HepG2 (cell line): Measurements from ENCODE around the gene MPG. TPM values are rescaled to one million over a fixed set of nuclear protein-coding genes. Genes with fewer than 3 reads are reported as not detected.

Source experiments
- CBX2 ChIP-seq, 2 experiments: fragments of 200-600 bp in 1 of 2; sonication (generic); formaldehyde crosslinking in 1 of 2; IDR thresholded peaks; 2 replicates each; pipeline versions ENCODE4 v1.7.0 to v1.8.1; 2018 to 2022; ENCODE audit warnings: low read depth in 2 of 2, low read length in 1 of 2, mild to moderate bottlenecking in 1 of 2, missing genetic modification reagents in 1 of 2
- CENPX ChIP-seq: sonication (generic); formaldehyde crosslinking; IDR thresholded peaks from 2 replicates; pipeline ENCODE4 v1.9.0; 2021; ENCODE audit warnings: mild to moderate bottlenecking, missing genetic modification reagents, moderate library complexity
- CSRNP1 ChIP-seq: sonication (generic); formaldehyde crosslinking; IDR thresholded peaks from 2 replicates; pipeline ENCODE4 v1.8.1; 2023; ENCODE audit warnings: mild to moderate bottlenecking, missing genetic modification reagents
- MBD4 ChIP-seq: IDR thresholded peaks from 2 replicates; pipeline ENCODE4 v1.6.1; 2012; ENCODE audit warnings: low read length, inconsistent platforms, borderline replicate concordance
- NCOA1 ChIP-seq: sonication (generic); formaldehyde crosslinking; IDR thresholded peaks from 2 replicates; pipeline ENCODE4 v1.9.0; 2021; ENCODE audit warnings: missing genetic modification reagents
- PCBP2 ChIP-seq: fragments of 200-400 bp; formaldehyde crosslinking; optimal IDR thresholded peaks from 2 replicates; pipeline ENCODE3; 2018; ENCODE audit warnings: low read length, low read depth; ENCODE audit not compliant: poor library complexity, severe bottlenecking
- SATB2 ChIP-seq: sonication (generic); formaldehyde crosslinking; IDR thresholded peaks from 2 replicates; pipeline ENCODE4 v1.5.0; 2020; ENCODE audit warnings: missing genetic modification reagents
- SIX1 ChIP-seq: sonication (generic); formaldehyde crosslinking; IDR thresholded peaks from 2 replicates; pipeline ENCODE4 v1.4.0; 2020; ENCODE audit warnings: missing genetic modification reagents, borderline replicate concordance
- SMYD3 ChIP-seq: sonication (generic); formaldehyde crosslinking; IDR thresholded peaks from 2 replicates; pipeline ENCODE4 v1.8.1; 2023; ENCODE audit warnings: mild to moderate bottlenecking, missing genetic modification reagents
- TBL1XR1 ChIP-seq: fragments of 150-350 bp; IDR thresholded peaks from 2 replicates; pipeline ENCODE4 v1.6.1; 2014; ENCODE audit warnings: borderline replicate concordance, low read length; ENCODE audit not compliant: partially characterized antibody
- ZNF317 ChIP-seq: sonication (generic); formaldehyde crosslinking; IDR thresholded peaks from 2 replicates; pipeline ENCODE4 v1.5.0; 2020; ENCODE audit warnings: mild to moderate bottlenecking, missing genetic modification reagents
- ZNF549 ChIP-seq: sonication (generic); formaldehyde crosslinking; IDR thresholded peaks from 2 replicates; pipeline ENCODE4 v1.5.0; 2020; ENCODE audit warnings: missing genetic modification reagents
- ZNF850 ChIP-seq: sonication (generic); formaldehyde crosslinking; conservative IDR thresholded peaks from 2 replicates; pipeline ENCODE4 v1.9.0; 2021; ENCODE audit warnings: mild to moderate bottlenecking, missing genetic modification reagents
- polyA plus RNA-seq, 8 experiments: library from polyadenylated mRNA; depleted of rRNA in 3 of 8; stranded (reverse) in 7 of 8; unstranded in 1 of 8; fragments of >200 nt; fragmentation: Illumina TruSeq in 4 of 8; extraction: Trizol in 4 of 8; gene quantifications; 2 replicates each; pipeline versions ENCODE4 v1.2.1 to v1.2.3, GENCODE V29; 2011 to 2016; ENCODE audit warnings: low read depth in 4 of 8, missing spikeins in 1 of 8, mixed read lengths in 1 of 8; ENCODE audit not compliant: insufficient read depth in 1 of 8
- total RNA-seq, 5 experiments: library from RNA; depleted of rRNA; stranded (reverse); fragments of >200 nt; fragmentation: Illumina TruSeq; extraction: Trizol; gene quantifications; 2 replicates each; pipeline ENCODE4 v1.2.3, GENCODE V29; 2016; ENCODE audit warnings: low read depth in 1 of 5
- TF ChIP-seq, protein P1 (sequence below): sonication (generic); formaldehyde crosslinking; IDR thresholded peaks from 2 replicates; pipeline ENCODE4 v1.5.1; 2020; ENCODE audit warnings: mild to moderate bottlenecking, missing genetic modification reagents, moderate library complexity
- TF ChIP-seq, protein P2 (sequence below): sonication (generic); formaldehyde crosslinking; IDR thresholded peaks from 2 replicates; pipeline ENCODE4 v1.4.0; 2020; ENCODE audit warnings: missing genetic modification reagents, mild to moderate bottlenecking, borderline replicate concordance

MPG gene
- total and polyA plus RNA-seq, 2 of the 13 experiments (the other 11 are each of a cell fraction or from before 2014, with no cell fraction given) = 59.1 to 62.5 TPM

DNA sequence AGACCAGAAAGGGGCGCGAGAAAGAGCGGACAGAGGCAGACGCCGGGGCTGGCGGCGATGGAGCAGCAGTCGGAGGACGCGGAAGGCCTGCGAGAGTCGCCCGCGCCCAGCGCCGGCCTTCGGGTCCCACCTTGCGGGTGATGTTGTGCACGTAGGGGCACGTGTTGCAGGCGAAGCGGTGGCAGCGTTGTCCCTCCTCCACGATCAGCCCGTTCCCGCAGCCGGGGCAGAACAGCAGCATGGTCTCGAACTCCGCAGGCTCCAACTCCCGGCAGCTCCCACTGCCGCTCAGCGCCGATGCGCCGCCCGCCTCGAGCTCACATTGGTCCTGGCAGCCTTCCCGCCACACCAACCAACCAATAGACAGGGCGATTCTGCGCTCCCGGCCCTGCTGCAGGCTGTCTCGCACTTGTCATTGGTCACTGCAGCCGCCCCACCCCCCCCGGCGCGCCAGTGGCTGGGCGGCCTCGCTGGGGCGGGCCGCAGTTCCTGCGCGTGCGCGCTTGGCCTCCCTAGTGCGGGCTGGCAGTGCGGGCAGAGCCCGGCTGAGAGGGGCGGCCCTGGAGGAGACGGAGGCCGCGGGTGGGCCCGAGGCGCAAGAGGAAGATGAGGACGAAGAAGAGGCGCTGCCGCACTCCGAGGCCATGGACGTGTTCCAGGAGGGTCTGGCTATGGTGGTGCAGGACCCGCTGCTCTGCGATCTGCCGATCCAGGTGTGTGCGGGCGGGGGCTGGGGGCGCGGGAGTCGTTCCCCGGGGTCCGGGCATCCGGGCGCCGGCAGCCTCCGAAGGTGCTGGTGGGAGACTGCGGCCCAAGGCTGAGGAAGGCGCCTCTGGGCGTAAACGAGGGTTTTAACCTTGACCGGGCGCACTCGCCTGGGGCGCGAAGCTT, 24.4 kb upstream of the MPG start, which contains the start of the genes POLR3K and SNRNP25 (continued):
- TF ChIP-seq PCBP2 (no peak), ZNF850 (CRISPR knock-in tag) (no peak), ZNF317 (CRISPR knock-in tag) (no peak; the same call in 1 of the 2 replicates), SATB2 (no peak), SMYD3 (0 out of 2 replicates have a peak, but pooled peaks have one; percentile 61), CENPX (CRISPR knock-in tag) (no peak), NCOA1 (peak; percentile 77; the same call in 1 of the 2 replicates), ZNF549 (CRISPR knock-in tag) (no peak), TBL1XR1 (no peak), CBX2 (IDR thresholded peaks at IDR 0.05; ENCODE audit: low read depth, low read length) (no peak), CBX2 (CRISPR knock-in tag; IDR thresholded peaks at IDR 0.05; ENCODE audit: low read depth) (no peak), MBD4 (no peak), CSRNP1 (CRISPR knock-in tag) (no peak), SIX1 (CRISPR knock-in tag) (no peak)
- TF ChIP-seq, protein P1, sequence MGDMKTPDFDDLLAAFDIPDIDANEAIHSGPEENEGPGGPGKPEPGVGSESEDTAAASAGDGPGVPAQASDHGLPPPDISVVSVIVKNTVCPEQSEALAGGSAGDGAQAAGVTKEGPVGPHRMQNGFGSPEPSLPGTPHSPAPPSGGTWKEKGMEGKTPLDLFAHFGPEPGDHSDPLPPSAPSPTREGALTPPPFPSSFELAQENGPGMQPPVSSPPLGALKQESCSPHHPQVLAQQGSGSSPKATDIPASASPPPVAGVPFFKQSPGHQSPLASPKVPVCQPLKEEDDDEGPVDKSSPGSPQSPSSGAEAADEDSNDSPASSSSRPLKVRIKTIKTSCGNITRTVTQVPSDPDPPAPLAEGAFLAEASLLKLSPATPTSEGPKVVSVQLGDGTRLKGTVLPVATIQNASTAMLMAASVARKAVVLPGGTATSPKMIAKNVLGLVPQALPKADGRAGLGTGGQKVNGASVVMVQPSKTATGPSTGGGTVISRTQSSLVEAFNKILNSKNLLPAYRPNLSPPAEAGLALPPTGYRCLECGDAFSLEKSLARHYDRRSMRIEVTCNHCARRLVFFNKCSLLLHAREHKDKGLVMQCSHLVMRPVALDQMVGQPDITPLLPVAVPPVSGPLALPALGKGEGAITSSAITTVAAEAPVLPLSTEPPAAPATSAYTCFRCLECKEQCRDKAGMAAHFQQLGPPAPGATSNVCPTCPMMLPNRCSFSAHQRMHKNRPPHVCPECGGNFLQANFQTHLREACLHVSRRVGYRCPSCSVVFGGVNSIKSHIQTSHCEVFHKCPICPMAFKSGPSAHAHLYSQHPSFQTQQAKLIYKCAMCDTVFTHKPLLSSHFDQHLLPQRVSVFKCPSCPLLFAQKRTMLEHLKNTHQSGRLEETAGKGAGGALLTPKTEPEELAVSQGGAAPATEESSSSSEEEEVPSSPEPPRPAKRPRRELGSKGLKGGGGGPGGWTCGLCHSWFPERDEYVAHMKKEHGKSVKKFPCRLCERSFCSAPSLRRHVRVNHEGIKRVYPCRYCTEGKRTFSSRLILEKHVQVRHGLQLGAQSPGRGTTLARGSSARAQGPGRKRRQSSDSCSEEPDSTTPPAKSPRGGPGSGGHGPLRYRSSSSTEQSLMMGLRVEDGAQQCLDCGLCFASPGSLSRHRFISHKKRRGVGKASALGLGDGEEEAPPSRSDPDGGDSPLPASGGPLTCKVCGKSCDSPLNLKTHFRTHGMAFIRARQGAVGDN = peak; percentile 98
- TF ChIP-seq, protein P2, sequence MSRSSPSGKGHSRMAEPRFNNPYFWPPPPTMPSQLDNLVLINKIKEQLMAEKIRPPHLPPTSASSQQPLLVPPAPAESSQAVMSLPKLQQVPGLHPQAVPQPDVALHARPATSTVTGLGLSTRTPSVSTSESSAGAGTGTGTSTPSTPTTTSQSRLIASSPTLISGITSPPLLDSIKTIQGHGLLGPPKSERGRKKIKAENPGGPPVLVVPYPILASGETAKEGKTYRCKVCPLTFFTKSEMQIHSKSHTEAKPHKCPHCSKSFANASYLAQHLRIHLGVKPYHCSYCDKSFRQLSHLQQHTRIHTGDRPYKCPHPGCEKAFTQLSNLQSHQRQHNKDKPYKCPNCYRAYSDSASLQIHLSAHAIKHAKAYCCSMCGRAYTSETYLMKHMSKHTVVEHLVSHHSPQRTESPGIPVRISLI (CRISPR knock-in tag) = no peak
